Measurements from ENCODE around the gene DHODH. TPM values are rescaled to one million over a fixed set of nuclear protein-coding genes. Genes with fewer than 3 reads are reported as not detected.

Gene DHODH
- total and polyA plus RNA-seq, 2 of the 8 experiments (the other 6 are each of a cell fraction or from before 2014, with no cell fraction given) = 9.1 to 19.4 TPM

- no peak for TF ChIP-seq NRF1 (IDR thresholded peaks at IDR 0.05; ENCODE audit: low read depth, low read length)
- no peak for TF ChIP-seq KDM5A (IDR thresholded peaks at IDR 0.05; ENCODE audit: low read length)
- no peak for TF ChIP-seq CTBP2 (IDR thresholded peaks at IDR 0.05; ENCODE audit: borderline replicate concordance, insufficient read depth, insufficient read length, low read length)
- no peak for TF ChIP-seq CEBPB (IDR thresholded peaks at IDR 0.05; ENCODE audit: low read depth, low read length)
Measured at GRCh38 chr16:72029567-72030271, 21.2 kb downstream of the DHODH start (continued).
